NCI-H1417 treated with DMSO at 0.1 percent for 48 hours (cell line): Measurements from ENCODE around the gene DLG4.

Source experiments
- DNase-seq: peaks from one replicate; lab custom pipeline; 2025; lab: John Stamatoyannopoulos, UW

Gene DLG4

DNA sequence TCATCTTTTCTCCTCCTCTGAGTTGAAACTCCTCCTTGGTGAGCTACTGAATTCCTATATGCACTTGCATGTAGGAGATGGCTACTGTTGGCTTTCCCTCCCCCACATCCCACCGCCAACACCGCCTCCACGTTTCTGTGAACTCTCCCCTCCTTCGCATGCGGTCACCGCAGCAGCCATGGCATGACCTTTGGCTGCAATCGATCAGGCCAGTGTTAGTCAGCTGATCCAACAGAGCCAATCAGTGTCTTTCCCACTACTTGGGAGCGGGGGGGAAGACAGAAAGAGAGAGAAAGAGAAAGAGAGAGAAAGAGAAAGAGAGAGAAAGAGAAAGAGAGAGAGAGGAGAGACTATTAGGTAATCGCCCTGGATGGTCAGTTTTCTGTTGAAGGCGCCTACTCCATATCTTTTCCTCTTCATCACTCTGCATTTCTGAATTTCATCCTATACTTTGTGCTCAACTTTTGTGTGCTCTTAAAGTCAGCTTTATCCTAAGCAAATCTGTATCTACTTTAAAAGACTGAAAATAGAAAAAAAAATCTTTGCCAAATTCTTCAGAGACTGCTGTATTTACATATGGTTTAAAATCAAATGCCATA, 63.2 kb downstream of the DLG4 start:
- DNase-seq: no peak

- DNase-seq: no peak
Observed at GRCh38 chr17:7147772-7148171, 71.9 kb downstream of the DLG4 start.

DNA sequence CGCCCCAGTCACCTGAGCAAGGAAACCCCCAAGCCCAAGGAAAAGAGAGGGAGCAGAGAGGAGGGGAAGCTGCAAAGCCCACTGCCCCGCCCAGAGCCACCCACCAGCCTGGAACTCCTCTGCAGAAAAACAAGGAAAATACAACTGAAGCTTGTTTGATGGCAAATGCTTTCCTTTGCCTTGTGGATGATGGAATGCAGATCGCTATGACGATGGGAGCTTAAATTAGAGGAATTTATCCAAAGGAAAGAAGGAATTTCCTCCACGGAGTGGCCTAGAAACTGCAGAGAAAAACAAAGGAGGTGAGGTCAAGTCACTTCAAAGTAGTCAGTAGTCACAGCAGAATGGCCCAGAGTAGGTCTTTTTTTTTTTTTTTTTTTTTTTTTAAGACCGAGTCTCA, 73.5 kb downstream of the DLG4 start:
- no peak for DNase-seq

DNA sequence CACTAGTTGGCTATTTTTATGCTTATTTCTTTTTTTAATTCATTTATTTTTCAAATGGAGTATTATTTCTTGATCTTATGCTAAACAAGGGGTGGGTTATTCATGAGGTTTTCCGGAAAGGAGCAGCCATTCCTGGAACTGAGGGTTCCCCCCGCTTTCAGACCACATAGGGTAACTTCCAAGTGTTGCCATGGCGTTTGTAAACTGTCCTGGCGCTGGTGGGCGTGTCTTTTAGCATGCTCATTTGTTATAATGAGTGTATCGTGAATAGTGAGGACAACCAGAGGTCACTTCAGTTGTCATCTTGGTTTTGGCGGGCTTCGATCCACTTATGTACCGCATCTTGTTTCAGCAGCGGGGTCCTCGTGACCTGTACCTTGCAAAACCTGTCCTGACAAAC, 75.4 kb downstream of the DLG4 start:
- no peak for DNase-seq

DNA sequence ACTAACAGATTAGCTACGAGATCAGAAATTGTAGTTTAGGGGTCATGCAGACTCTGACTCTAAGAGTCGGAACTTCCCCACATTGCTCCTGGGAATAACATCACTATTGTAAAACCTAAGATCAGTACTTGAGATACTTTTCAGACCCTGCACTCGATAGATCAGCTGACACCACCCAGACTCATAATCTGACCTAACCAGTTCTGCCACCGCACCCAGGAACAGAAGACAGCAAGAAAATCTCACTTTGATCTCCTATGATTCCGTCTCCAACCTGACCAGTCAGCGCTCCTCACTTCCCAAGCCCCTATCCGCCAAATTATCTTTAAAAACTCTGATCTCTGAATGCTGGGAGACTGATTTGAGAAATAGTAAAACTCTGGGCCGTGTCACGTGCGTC, 77.8 kb downstream of the DLG4 start:
- DNase-seq: no peak

DNA sequence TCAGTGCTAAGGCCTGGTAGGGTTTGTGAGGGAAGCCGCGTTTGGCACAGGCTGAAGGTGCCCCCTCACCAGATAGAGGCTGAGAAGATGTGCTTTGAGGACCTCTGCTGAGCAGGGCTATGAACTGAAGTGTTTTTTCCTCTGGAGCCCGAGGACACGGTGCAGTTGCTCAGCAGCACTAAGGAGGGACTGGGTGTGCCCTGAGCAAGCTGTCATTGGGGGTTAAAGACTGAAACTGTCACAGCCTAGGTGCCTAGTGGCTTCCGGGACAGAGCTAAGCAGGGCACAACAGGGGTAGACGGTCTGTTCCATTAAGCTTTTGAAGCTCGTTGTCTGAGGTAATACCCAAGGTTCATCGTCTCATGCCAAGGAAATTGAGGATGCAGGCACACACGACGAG, 80.2 kb downstream of the DLG4 start:
- no peak for DNase-seq

GRCh38 chr17:7138800-7139381, 80.7 kb downstream of the DLG4 start:
- DNase-seq: no peak

GRCh38 chr17:7137171-7137943, 82.3 kb downstream of the DLG4 start:
- no peak for DNase-seq
